GM18951 (cell line): ENCODE data around the gene ERC1.

Source experiments
- POLR2A ChIP-seq: IDR thresholded peaks from 4 replicates; pipeline ENCODE4 v1.6.1; 2011; ENCODE audit warnings: mild to moderate bottlenecking; ENCODE audit not compliant: insufficient read length, insufficient read depth; ENCODE audit errors: extremely low read depth
- in situ Hi-C: fragments of 300-500 bp; cut with MboI; formaldehyde crosslinking; loops from one replicate; pipeline ENCODE4 v1.12.0; 2022; ENCODE audit warnings: low sequenced_read_pairs, mixed read lengths, inconsistent platforms; ENCODE audit not compliant: unreplicated experiment

Gene ERC1

DNA sequence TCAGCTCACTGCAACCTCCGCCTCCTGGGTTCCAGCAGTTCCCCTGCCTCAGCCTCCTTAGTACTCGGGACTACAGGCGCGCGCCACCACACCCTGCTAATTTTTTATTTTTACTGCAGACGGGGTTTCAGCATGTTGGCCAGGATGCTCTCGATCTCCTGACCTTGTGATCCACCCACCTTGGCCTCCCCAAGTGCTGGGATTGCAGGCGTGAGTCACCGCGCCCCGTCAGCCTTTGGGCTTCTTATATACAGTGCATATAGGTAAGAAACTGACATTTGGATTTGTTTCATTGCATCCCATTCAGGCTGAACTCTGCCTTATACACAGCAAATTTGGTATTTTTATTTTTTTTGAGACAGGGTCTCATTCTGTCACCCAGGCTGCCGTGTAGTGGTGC lies 176.8 kb downstream of the ERC1 start:
- no peak for TF ChIP-seq POLR2A
- in situ Hi-C loops: no loop called here

DNA sequence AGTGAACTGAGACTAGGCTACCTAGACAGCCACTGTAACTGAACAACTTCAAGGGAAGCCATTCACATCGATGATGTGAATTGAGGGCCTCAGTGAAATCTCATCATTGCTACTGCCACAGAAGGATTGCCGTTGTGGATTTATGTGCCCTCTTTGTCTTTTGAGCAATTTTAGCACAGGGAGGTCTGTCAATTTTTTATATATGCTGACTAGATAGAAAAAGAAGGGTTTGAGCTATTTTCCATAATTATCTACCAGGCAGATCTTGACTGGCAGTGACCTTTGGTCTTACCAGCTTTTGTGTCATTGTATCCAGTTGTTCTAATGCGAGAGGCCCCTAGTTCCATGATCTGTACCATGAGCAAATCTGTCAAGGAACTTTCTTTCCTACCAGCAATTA lies 179.4 kb downstream of the ERC1 start:
- in situ Hi-C loops: no loop called here
- no peak for TF ChIP-seq POLR2A

DNA sequence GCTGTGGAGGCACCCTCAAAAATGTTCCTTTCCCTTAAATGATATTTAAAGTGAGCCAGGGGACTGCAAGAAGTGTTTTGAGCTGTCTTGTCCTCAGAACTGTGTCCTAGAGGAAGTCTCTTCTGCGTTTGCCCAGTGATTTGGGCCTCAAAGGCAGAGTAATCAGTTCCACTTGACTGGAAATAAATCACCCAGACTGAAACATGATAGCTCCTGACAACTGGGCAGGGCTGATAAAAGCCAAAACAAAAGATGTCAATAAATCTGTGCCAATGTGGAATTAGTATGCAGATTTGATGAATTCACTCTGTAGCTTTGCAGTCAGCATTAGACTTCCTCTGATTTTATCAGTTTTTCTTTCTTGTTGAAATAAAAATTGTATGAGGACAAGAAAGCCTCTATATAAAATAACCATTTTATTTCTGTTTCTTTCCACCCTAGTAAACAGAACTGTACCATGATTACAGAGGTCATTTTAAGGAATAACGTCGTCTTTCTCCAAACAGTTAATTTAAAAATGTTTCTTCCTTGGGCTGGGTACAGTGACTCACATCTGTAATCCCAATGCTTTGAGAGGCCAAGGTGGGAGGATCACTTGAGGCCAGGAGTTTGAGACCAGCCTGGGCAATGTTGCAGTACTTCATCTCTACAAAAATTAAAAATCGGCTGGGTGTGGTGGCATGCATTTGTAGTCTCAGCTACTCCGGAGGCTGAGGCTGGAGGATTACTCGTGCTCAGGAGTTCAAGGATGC lies 180.8 kb downstream of the ERC1 start:
- TF ChIP-seq POLR2A: no peak
- in situ Hi-C loops: no loop called here

GRCh38 chr12:1173781-1174617 lies 183.0 kb downstream of the ERC1 start:
- in situ Hi-C loops: no loop called here
- TF ChIP-seq POLR2A: no peak

DNA sequence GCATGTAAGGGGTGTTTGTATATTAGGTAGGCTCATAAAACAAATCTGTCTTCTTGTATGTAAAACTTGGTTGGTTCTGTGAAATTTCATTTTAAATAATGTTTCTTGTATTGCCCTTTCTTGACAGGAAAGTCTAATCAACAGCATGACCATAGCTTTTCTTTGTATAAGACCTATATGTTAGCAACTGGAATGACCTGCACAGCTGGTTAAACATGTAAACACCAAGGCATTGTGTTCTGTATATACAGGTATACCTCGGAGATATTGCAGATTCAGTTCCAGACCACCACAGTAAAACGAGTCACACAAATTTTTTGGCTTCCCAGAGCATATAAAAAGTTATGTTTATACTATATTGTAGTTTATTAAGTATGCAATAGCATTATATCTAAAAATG lies 183.6 kb downstream of the ERC1 start:
- in situ Hi-C loops: no loop called here
- no peak for TF ChIP-seq POLR2A

DNA sequence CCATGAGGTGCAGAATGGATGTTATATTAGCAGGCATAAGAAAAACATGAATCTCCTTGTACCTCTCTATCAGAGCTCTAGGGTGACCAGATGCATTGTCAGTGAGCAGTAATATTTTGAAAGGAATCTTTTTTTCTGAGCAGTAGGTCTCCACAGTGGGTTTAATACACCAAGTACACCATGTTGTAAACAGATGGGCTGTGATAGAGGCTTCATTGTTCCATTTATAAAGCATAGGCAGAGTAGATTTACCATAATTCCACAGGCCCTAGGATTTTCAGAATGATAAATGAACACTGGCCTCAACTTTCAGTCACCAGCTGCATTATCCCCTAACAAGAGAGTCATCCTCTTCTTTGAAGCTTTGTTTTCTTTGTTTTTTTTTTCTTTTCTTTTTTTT lies 185.2 kb downstream of the ERC1 start:
- no peak for TF ChIP-seq POLR2A
- in situ Hi-C loops: no loop called here

- in situ Hi-C loops: no loop called here
- TF ChIP-seq POLR2A: no peak
These were observed 188.1 kb downstream of the ERC1 start for GRCh38 chr12:1179128-1179527.

DNA sequence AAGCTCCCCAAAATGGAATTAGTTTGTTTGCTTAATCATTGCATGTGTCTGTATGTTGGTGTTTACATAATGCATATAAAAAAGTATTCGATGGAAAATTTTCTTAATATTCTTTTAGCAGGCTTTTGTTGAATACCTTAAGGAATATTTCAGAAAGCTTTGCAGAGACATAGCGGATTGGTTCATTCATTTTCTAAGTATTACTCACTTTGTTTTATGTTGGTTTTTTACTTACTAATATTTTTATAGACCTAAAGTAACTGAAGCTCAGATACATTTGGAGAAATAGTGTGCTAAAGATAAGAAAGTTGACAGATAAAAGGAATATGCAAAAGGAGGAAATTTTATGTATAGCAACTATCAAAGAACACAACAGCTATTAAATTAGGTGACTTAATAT lies 191.0 kb downstream of the ERC1 start:
- TF ChIP-seq POLR2A: no peak
- in situ Hi-C loops: no loop called here

GRCh38 chr12:1184402-1184801 lies 193.4 kb downstream of the ERC1 start:
- in situ Hi-C loops: no loop called here
- TF ChIP-seq POLR2A: no peak

DNA sequence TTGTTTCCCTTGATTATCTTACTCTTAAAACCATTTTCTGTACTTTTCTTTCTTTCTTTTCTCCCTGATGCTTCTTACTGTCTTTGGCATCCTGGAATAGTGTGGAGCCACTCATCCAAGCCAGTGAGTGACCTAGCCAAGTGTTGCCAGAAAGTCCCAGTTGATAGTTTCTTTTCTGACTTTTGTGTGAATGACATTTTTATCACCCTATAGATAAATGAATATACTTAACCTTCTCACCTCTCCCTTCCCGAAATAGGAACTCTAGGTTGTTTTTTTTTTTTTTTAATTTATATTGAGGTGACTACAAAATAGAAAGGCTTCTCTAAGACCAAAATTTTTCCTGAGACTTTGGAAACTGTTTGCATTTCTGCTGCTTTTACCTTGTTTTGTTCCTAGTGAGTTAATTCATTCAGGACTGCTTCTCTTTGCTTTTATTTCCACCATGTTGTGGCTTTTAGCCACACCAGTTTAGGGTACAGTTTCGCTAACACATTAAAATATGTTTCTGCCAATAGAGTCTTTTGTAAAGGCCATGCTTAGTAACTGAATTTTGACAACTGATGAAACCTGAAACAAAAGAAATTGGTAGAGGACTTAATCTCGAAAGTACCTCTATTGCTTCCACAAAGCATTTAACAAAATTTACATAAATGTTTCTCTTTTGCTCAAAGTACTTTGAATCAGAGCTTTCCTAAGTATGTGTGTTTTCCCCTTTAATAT lies 194.6 kb downstream of the ERC1 start:
- TF ChIP-seq POLR2A: no peak
- in situ Hi-C loops: no loop called here

GRCh38 chr12:1186298-1186697 lies 195.3 kb downstream of the ERC1 start:
- TF ChIP-seq POLR2A: no peak
- in situ Hi-C loops: no loop called here

DNA sequence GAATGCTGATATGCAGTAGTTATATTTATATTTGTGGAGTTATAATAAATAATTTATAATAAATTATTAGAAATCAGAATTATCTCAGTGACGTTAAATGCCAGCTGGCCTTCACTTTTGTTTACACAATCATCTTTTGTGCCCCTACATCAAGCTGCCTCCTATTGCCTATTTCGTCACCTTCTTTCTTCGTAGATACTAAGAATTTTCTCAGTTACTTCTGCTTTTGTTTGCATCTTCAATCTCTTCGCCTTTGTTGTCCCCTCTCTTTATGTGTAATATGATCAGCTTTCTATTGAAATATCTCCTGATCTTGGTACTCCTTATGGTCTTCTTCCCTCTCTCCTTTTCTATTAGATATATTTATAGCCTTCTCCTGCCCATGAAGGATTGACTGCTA lies 197.0 kb downstream of the ERC1 start:
- TF ChIP-seq POLR2A: no peak
- in situ Hi-C loops: no loop called here

DNA sequence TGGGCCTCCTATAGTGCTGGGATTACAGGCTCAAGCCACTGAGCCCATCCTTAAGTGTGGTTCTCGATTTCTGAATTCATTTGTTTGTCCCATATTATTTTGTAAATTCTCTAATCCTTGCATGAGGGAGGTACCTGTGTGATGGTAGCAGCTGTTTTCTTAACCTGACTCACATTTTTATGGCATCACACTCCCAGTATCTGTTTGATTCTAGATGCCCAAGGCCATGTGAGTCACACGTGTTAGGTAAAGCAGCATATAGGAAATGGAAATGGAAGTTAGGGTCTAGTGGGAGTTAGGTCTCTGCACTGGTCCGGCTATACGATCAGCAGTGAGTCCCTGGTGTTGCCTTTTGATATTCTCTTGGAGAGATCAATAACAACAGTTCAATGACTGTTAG lies 198.1 kb downstream of the ERC1 start:
- in situ Hi-C loops: no loop called here

More for the DNA sequence above, 198.1 kb downstream of the ERC1 start:
- TF ChIP-seq POLR2A: no peak
